Thyroid gland (tissue), 4 donors: ENCODE results near the gene SLC7A6OS. TPM values are rescaled to one million over a fixed set of nuclear protein-coding genes. Genes with fewer than 3 reads are reported as not detected.

Source experiments
- DNase-seq, 2 donors: peaks; one replicate each; pipeline ENCODE4 v3.0.0-alpha.2; 2019
- H3K27ac ChIP-seq, 3 donors: fragments of 200-600 bp; sonication (generic); 1 replicate in 2 of 3; 2 replicates in 1 of 3; pipeline ENCODE4 v1.5.1; 2016 to 2019; ENCODE audit warnings: mild to moderate bottlenecking in 1 of 3, moderate library complexity in 1 of 3
- H3K27me3 ChIP-seq: fragments of 200-600 bp; sonication (generic); one replicate; pipeline ENCODE4 v1.5.1; 2019
- H3K36me3 ChIP-seq, 2 donors: fragments of 200-600 bp; sonication (generic); one replicate each; pipeline ENCODE4 v1.5.1; 2016 to 2019
- H3K4me1 ChIP-seq, 2 donors: fragments of 200-600 bp; sonication (generic); one replicate each; pipeline ENCODE4 v1.5.1; 2017 to 2019
- H3K4me3 ChIP-seq, 3 donors: fragments of 200-600 bp; sonication (generic); replicated peaks in 1 of 3; 1 replicate in 2 of 3; 2 replicates in 1 of 3; pipeline ENCODE4 v1.5.1; 2016; ENCODE audit warnings: mild to moderate bottlenecking in 1 of 3
- H3K9me3 ChIP-seq: fragments of 200-600 bp; sonication (generic); one replicate; pipeline ENCODE4 v1.5.1; 2017
- CTCF ChIP-seq, 6 experiments: fragments of 200-600 bp in 3 of 6; fragments of 450-650 bp in 3 of 6; sonication (generic) in 3 of 6; IDR thresholded peaks; one replicate each; pipeline ENCODE4 v1.5.1; 2016 to 2019; ENCODE audit warnings: antibody characterized with exemption in 6 of 6, mild to moderate bottlenecking in 2 of 6, inconsistent platforms in 1 of 6, moderate library complexity in 1 of 6
- POLR2A ChIP-seq, 2 donors: fragments of 450-650 bp; IDR thresholded peaks; one replicate each; pipeline ENCODE4 v1.6.1; 2017; ENCODE audit warnings: antibody characterized with exemption in 2 of 2, mild to moderate bottlenecking in 2 of 2, moderate library complexity in 1 of 2
- WGBS, 2 donors: methylation state at CpG; one replicate each; pipeline ENCODE4 v1.1.5; 2017; 5-methylcytosine and 5-hydroxymethylcytosine counted together
- intact Hi-C: fragments of 100-400 bp; cut with DNase I; formaldehyde crosslinking; loops from one replicate; pipeline ENCODE4 v1.15.1; 2023
- total RNA-seq, 4 donors: library from RNA; depleted of rRNA; stranded (reverse); fragments of >200 nt; gene quantifications; one replicate each; pipeline ENCODE4 v1.2.3, GENCODE V29; 2016

SLC7A6OS gene
- total RNA-seq, 4 donors from 2014 or later = 13.4 to 25.8 (median 18.7) TPM

GRCh38 chr16:68319185-68319908, 8.6 kb upstream of the SLC7A6OS start:
- Histone ChIP-seq H3K27me3 (no peaks in the 10 kb centered on the region), H3K4me3 (no peak overlapping the region), H3K27ac (no peak overlapping the region), H3K36me3 (peaks cover 0 to 9% of the 10 kb centered on the region in 2 donors), H3K4me1 (no peaks in the 10 kb centered on the region), H3K9me3 (no peaks in the 10 kb centered on the region)
- DNase-seq = no peak
- intact Hi-C loops = no loop called here
- 79 to 82% methylated on average over 6 of the region's 6 CpGs for WGBS, 2 donors
- TF ChIP-seq CTCF (IDR thresholded peaks at IDR 0.05) (no peak), POLR2A (IDR thresholded peaks at IDR 0.05) (no peak)

GRCh38 chr16:68313116-68313515, 2.4 kb upstream of the SLC7A6OS start:
- Histone ChIP-seq H3K9me3 (no peaks in the 10 kb centered on the region), H3K4me1 (peaks cover 19 to 27% of the 10 kb centered on the region in 2 donors), H3K36me3 (peaks cover 0 to 9% of the 10 kb centered on the region in 2 donors), H3K27me3 (no peaks in the 10 kb centered on the region), H3K4me3 (no peak overlapping the region), H3K27ac (no peak overlapping the region)
- WGBS, 2 donors = 84 to 90% methylated on average over 4 of the region's 4 CpGs
- DNase-seq = no peak
- TF ChIP-seq POLR2A (IDR thresholded peaks at IDR 0.05) (no peak), CTCF (IDR thresholded peaks at IDR 0.05) (no peak)
- intact Hi-C loops = no loop called here

- Histone ChIP-seq H3K27me3 (no peaks in the 10 kb centered on the region), H3K27ac (peak overlapping the region; percentile 15 to 77 (median 76)), H3K36me3 (peaks cover 9 to 15% of the 10 kb centered on the region in 2 donors), H3K4me3 (peak overlapping the region; percentile 62 to 96 (median 89)), H3K9me3 (no peaks in the 10 kb centered on the region), H3K4me1 (peaks cover 19 to 27% of the 10 kb centered on the region in 2 donors)
- no peak for DNase-seq
- TF ChIP-seq POLR2A (IDR thresholded peaks at IDR 0.05) = no peak
- peak in 1 of 6 experiments; percentile 18 for TF ChIP-seq CTCF (IDR thresholded peaks at IDR 0.05)
- intact Hi-C loops = no loop called here
- 0% methylated on average over 1 of the region's 29 CpGs; no CpG with 5 or more reads in 1 of the 2 donors for WGBS, 2 donors
Observed at GRCh38 chr16:68310437-68310773, 341 bp downstream of the SLC7A6OS start.

- Histone ChIP-seq H3K9me3 (no peaks in the 10 kb centered on the region), H3K4me1 (peaks cover 19 to 27% of the 10 kb centered on the region in 2 donors), H3K4me3 (peak overlapping the region; percentile 62 to 96 (median 89)), H3K36me3 (peaks cover 9 to 15% of the 10 kb centered on the region in 2 donors), H3K27me3 (no peaks in the 10 kb centered on the region), H3K27ac (peak overlapping the region in 2 of 3 donors; percentile 2 to 76)
- intact Hi-C loops = no loop called here
- 34 to 37% methylated on average over 6 of the region's 6 CpGs for whole genome bisulfite sequencing, 2 donors
- TF ChIP-seq CTCF (IDR thresholded peaks at IDR 0.05) (no peak), POLR2A (IDR thresholded peaks at IDR 0.05) (no peak)
- DNase-seq = no peak
Observed at GRCh38 chr16:68309799-68310198, 947 bp downstream of the SLC7A6OS start.

GRCh38 chr16:68306633-68307032, 4.1 kb downstream of the SLC7A6OS start:
- DNase-seq = no peak
- Histone ChIP-seq H3K4me1 (peaks cover 15 to 16% of the 10 kb centered on the region in 2 donors), H3K9me3 (no peaks in the 10 kb centered on the region), H3K27ac (no peak overlapping the region), H3K36me3 (peaks cover 22 to 36% of the 10 kb centered on the region in 2 donors), H3K27me3 (no peaks in the 10 kb centered on the region), H3K4me3 (no peak overlapping the region)
- intact Hi-C loops = no loop called here
- TF ChIP-seq POLR2A (IDR thresholded peaks at IDR 0.05) = no peak
- TF ChIP-seq CTCF (IDR thresholded peaks at IDR 0.05) = no peak
- WGBS, 2 donors = 93 to 96% methylated on average over 3 of the region's 3 CpGs
